NCI-H460 (cell line): ENCODE measurements around the gene ADAMTS20. TPM values are rescaled to one million over a fixed set of nuclear protein-coding genes. Genes with fewer than 3 reads are reported as not detected.

Experiments
- DNase-seq: peaks from one replicate; pipeline ENCODE4 v3.0.0-alpha.2; 2016; ENCODE audit warnings: low read depth; ENCODE audit errors: extremely low read depth
- total RNA-seq: library from RNA; depleted of rRNA; stranded (reverse); fragments of >200 nt; shearing (Covaris generic); gene quantifications from 2 replicates; pipeline ENCODE4 v1.2.3, GENCODE V29; 2014; rRNA removed

The ADAMTS20 gene
- total RNA-seq, 1 experiment from 2014 or later: 0.17 TPM

- no peak for DNase-seq
Observed at GRCh38 chr12:43318021-43318420, 234.0 kb downstream of the ADAMTS20 start.

- DNase-seq: no peak
Observed at GRCh38 chr12:43317156-43317555, 234.8 kb downstream of the ADAMTS20 start.

GRCh38 chr12:43316520-43316919, 235.5 kb downstream of the ADAMTS20 start:
- DNase-seq: no peak

- no peak for DNase-seq
Observed at GRCh38 chr12:43315961-43316360, 236.0 kb downstream of the ADAMTS20 start.

GRCh38 chr12:43312991-43313505, 239.0 kb downstream of the ADAMTS20 start:
- DNase-seq: no peak

- no peak for DNase-seq
Observed at GRCh38 chr12:43310596-43310995, 241.4 kb downstream of the ADAMTS20 start.

- DNase-seq: no peak
Observed at GRCh38 chr12:43309959-43310358, 242.0 kb downstream of the ADAMTS20 start.

GRCh38 chr12:43308776-43309175, 243.2 kb downstream of the ADAMTS20 start:
- no peak for DNase-seq

- DNase-seq: no peak
Observed at GRCh38 chr12:43307126-43307525, 244.9 kb downstream of the ADAMTS20 start.

- DNase-seq: no peak
Observed at GRCh38 chr12:43306066-43306465, 245.9 kb downstream of the ADAMTS20 start.

- DNase-seq: no peak
Observed at GRCh38 chr12:43305065-43305464, 246.9 kb downstream of the ADAMTS20 start.

Other genes with a start within 250 kb of the ADAMTS20 start
- 16.5 and 23.4 TPM in 2 replicates for gene PUS7L, start 206.6 kb upstream of the ADAMTS20 start, total RNA-seq
- 8.9 and 9.9 TPM in 2 replicates for gene IRAK4, start 206.7 kb upstream of the ADAMTS20 start, total RNA-seq